ENCODE results near the gene CD200R1.

DNA sequence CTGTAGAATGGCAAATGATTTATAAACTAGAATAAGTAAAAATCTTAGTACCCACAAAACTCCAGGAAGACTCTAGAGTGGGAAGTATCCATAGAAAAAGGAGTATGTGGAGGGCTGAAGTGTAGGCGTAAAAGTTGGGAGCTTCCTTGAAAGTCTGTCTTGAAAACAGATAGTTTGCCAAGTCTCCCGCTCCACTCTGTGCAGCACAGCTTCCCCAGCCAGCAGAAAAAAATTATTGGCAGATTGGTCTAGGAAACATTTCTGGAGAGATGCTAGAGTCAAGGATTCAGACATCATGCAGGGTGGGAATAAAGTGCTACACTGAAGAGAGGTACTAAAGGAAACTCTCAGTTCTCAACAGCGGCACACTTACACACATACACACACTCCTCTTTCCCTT, 74.8 kb downstream of the CD200R1 start:
- TF ChIP-seq, protein P1, sequence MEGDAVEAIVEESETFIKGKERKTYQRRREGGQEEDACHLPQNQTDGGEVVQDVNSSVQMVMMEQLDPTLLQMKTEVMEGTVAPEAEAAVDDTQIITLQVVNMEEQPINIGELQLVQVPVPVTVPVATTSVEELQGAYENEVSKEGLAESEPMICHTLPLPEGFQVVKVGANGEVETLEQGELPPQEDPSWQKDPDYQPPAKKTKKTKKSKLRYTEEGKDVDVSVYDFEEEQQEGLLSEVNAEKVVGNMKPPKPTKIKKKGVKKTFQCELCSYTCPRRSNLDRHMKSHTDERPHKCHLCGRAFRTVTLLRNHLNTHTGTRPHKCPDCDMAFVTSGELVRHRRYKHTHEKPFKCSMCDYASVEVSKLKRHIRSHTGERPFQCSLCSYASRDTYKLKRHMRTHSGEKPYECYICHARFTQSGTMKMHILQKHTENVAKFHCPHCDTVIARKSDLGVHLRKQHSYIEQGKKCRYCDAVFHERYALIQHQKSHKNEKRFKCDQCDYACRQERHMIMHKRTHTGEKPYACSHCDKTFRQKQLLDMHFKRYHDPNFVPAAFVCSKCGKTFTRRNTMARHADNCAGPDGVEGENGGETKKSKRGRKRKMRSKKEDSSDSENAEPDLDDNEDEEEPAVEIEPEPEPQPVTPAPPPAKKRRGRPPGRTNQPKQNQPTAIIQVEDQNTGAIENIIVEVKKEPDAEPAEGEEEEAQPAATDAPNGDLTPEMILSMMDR (IDR thresholded peaks at IDR 0.05) = no peak
- TF ChIP-seq POLR2A (IDR thresholded peaks at IDR 0.05) (no peak), POLR2AphosphoS5 (IDR thresholded peaks at IDR 0.05) (no peak)

Data from prostate gland (tissue), 2 donors.